GM18867 (cell line): ENCODE data around the gene BRINP2.
"Not testable (repeated sequence)": the region's sequence is repeated elsewhere in the genome, so short reads cannot be mapped to it uniquely, and the experiment has no call there.

Experiments used
- ATAC-seq: cut with Tn5 transposase; IDR thresholded peaks from one replicate; pipeline ENCODE4 v1.9.1; 2021; ENCODE audit warnings: mild to moderate bottlenecking, moderate library complexity; ENCODE audit not compliant: unreplicated experiment

Gene BRINP2

DNA sequence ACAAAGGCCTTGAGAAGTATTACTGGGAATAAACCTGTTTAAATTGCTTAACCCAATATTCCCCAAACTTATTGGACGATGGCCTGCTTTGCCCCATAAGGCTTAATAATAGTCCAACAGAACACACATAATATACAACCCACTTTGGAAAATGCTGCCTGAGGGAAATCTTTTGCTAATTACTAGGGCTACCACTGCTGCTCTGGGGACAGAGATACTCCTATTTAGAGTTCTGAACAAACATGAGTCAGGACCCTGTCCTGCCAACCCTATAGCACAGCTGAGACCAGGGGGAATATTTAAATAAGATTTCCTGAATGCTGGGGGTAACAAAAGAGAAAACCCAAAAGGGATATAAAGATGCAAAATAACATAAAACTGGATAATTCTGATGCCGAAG is 139.1 kb downstream of the BRINP2 start:
- ATAC-seq = no peak

DNA sequence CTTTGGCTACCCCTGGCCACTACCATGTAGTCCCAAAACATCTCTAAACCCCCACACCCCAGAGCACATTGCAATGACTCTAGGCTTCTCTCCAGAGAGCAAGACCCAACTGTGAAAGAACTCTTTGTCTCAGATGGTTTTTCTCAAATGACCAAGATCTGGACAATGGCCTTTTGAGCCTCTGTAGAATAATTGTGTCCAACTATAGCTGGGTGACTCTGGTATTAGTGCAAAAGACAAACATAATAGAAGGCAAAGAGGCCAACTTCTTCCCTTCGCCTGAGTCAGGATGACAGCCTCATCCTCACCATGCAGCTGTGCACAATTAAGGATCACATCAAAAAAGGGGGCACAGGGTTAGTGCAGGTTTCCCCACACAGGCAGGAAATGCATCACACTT is 139.6 kb downstream of the BRINP2 start:
- ATAC-seq = no peak

DNA sequence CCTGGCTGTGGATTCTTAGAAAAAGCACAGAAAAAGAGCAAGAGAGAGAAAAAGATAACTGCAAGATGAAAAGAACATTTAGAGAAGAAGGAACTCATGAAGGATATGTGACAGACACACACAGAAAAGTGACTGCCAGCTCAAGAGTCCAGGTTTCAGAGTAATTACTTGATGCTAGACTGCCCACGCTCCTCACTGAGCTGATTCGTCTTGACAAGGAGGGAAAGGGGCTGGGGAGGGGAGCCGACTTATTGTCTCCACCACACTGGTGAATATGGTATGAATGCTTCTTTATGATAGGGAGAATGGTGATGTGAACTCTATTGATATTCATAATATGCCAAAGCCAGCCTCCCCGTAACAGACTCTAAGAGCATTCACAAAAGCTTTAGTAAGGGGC is 140.4 kb downstream of the BRINP2 start:
- ATAC-seq = no peak

DNA sequence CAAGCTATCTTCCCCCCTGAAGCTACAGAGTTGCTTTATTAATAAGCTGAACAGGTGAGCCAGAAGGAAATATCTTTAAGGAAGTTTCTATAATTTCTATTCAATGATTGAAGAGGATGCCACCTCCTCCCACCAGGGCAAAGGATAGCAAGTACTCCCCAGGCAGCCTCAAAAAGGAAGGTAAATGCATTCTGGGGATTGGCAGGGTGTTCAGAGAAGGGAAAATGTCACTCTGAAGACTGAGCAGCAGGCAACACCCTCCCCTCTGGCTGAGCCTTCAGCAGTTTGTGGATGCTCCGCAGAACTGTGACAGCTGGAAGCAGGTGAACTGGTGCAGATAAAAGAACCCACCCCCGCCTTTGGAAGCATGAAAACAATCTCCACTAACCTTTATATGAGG is 140.8 kb downstream of the BRINP2 start:
- ATAC-seq = no peak

DNA sequence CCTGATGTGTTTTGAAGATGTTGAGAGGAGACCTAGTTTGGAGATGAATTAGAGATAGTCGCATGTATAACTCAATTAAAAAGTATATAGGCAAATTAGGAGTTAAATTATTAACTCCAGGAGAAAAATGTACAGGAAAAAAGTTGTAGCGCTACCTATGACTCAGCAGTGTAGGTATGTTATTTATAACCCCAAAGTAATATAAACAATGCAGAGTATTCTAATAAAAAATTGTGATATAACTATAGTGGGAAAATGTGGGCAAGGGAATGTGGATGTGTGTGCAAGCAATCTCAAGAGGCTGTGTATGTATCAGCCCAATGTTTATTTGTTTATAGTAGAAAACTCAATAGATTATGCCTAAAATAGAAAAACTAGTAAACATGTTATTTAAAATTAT is 144.5 kb downstream of the BRINP2 start:
- no peak for ATAC-seq

DNA sequence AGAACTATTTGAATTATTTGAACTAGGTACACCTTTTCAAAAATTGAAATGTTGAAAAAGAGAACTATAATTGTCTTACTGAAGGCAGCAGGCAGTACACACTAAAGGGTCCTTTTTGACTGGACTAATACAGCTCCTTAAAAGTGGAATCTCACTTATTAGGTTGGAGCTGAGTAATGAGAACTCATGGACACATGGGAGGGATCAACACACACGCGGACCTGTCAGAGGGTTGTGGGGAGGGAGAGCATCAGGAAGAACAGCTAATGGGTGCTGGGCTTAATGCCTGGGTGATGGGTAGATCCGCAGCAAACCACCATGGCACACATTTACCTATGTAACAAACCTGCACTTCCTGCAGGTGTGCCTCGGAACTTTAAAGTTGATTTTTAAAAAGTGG is 145.0 kb downstream of the BRINP2 start:
- no peak for ATAC-seq

DNA sequence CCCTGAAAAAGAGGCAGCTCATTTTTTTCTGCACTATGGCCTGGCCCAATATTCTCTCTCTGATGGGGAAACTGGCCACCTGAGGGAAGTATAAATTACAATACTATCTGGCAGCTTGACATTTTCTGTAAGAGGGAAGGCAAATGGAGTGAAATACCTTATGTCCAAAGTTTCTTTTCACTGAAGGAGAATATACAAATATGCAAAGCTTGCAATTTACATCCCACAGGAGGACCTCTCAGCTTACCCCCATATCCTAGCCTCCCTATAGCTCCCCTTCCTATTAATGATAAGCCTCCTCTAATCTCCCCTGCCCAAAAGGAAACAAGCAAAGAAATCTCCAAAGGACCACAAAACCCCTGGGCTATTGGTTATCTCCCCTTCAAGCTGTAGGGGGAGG is 150.7 kb downstream of the BRINP2 start:
- not testable (repeated sequence) for ATAC-seq

DNA sequence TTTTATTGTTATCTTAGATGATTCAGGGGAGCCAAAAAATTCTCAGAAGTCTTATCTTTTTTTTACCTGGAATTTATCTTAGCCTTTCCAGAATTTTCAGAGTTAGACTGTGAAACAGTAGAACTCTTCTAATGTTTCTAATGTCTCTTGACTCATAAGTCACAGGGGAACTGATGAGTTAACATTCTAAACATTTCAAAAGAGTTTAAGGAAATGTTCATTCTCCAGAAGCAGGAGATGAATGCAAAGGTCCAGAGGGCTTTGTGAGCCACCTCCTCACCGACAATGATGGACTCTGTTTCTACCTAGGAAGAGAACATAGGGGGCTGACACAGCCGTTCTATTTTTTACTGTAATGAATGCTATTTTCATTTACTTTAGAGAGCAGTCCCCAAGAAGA is 157.5 kb downstream of the BRINP2 start:
- ATAC-seq = no peak

DNA sequence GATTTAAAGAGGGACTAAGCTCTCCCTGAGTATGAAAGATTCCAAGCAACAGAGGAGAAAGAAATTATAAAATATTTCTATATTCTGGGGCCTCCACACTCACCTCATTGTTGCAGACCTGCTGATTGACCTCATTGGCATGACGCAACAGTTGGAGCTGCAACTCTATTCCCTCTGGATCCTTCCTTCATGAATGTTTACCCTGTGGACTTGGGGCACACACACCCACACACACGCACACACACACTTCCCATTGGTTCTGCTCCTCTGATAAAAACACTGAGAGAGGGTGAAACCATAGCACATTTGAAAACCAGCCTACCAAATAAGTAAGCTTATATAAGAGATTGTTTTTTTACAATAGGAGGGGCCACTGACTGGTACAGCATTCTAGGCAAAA is 159.1 kb downstream of the BRINP2 start:
- ATAC-seq = no peak
